Kidney (tissue), 14 donors: Measurements from ENCODE around the gene TSPAN11. TPM values are rescaled to one million over a fixed set of nuclear protein-coding genes. Genes with fewer than 3 reads are reported as not detected.

Experiments used
- DNase-seq, 5 donors: peaks; one replicate each; pipeline ENCODE4 v3.0.0-alpha.2; 2013 to 2020
- FAIRE-seq: peaks from 2 replicates; lab custom pipeline; 2012; peaks lifted over from hg19 to GRCh38; lab: Jason Lieb, UNC
- H3K27ac ChIP-seq, 2 donors: one replicate each; pipeline ENCODE4 v1.7.0; 2013; ENCODE audit warnings: low read depth in 2 of 2, low read length in 2 of 2, inconsistent platforms in 1 of 2
- H3K27me3 ChIP-seq: one replicate; pipeline ENCODE4 v1.7.1; 2013; ENCODE audit warnings: low read length, inconsistent platforms; ENCODE audit not compliant: control insufficient read depth, insufficient read depth
- H3K36me3 ChIP-seq, 3 donors: one replicate each; pipeline versions ENCODE4 v1.7.0 to v1.7.1; 2013; ENCODE audit warnings: low read length in 3 of 3, control low read depth in 1 of 3, inconsistent platforms in 1 of 3; ENCODE audit not compliant: insufficient read depth in 3 of 3, control insufficient read depth in 2 of 3
- H3K4me1 ChIP-seq, 3 donors: one replicate each; pipeline versions ENCODE4 v1.7.0 to v1.7.1; 2013; ENCODE audit warnings: low read length in 3 of 3, inconsistent platforms in 1 of 3, low read depth in 1 of 3; ENCODE audit not compliant: control insufficient read depth in 2 of 3, insufficient read depth in 2 of 3
- H3K4me3 ChIP-seq, 3 donors: one replicate each; pipeline versions ENCODE4 v1.7.0 to v1.8.1; 2013; ENCODE audit warnings: low read length in 3 of 3, control low read depth in 1 of 3, inconsistent platforms in 1 of 3
- H3K9ac ChIP-seq, 3 donors: one replicate each; pipeline versions ENCODE4 v1.7.0 to v1.7.1; 2013; ENCODE audit warnings: low read length in 3 of 3, control low read depth in 1 of 3, inconsistent platforms in 1 of 3
- H3K9me3 ChIP-seq, 3 donors: one replicate each; pipeline versions ENCODE4 v1.7.0 to v1.7.1; 2013; ENCODE audit warnings: low read length in 3 of 3, control low read depth in 1 of 3, inconsistent platforms in 1 of 3; ENCODE audit not compliant: control insufficient read depth in 2 of 3, insufficient read depth in 1 of 3
- CTCF ChIP-seq: IDR thresholded peaks from 3 replicates; pipeline ENCODE4 v1.5.1; 2012; ENCODE audit warnings: mild to moderate bottlenecking, moderate library complexity, borderline replicate concordance; ENCODE audit not compliant: insufficient read depth; ENCODE audit errors: extremely low read depth
- intact Hi-C: fragments of 100-400 bp; cut with DNase I; formaldehyde crosslinking; loops from one replicate; pipeline ENCODE4 v1.11.1; 2022
- polyA plus RNA-seq: library from polyadenylated mRNA; stranded (reverse); fragments of 350-450 nt; fragmentation: Illumina TruSeq; extraction: RNeasy Lipid Tissue Mini Kit (QIAGEN cat#74804); gene quantifications from one replicate; pipeline ENCODE4 v1.2.3, GENCODE V29; 2014; ENCODE audit warnings: low read depth, low replicate concordance; ENCODE audit not compliant: insufficient read depth
- total RNA-seq: library from RNA; stranded (reverse); fragmentation: NEBNext Ultra II Directional; extraction: Animal tissue kit (Norgen Biotek cat#: 25700); gene quantifications from one replicate; pipeline ENCODE4 v1.2.1, GENCODE V29; 2021
- donor health status: control.
- donor health status: control.
- donor health status: control.
- donor health status: control.
- donor health status: control.
- donor health status: DM: yes; HTN: yes; CAD: no.
- donor health status: Normal renal cell carcinoma (clear cell type).

Gene TSPAN11
- total and polyA plus RNA-seq, 2 donors from 2014 or later: 1.3 to 7.5 TPM

- intact Hi-C loops: no loop called here
- FAIRE-seq: no peak
- Histone ChIP-seq H3K4me3 (no peak overlapping the region), H3K36me3 (no peaks in the 10 kb centered on the region), H3K9me3 (no peaks in the 10 kb centered on the region), H3K27ac (no peak overlapping the region), H3K9ac (no peak overlapping the region), H3K27me3 (no peaks in the 10 kb centered on the region), H3K4me1 (no peaks in the 10 kb centered on the region)
- TF ChIP-seq CTCF: no peak
- DNase-seq: peak in 1 of 5 donors; percentile 7
Observed at GRCh38 chr12:31005944-31006361, 79.4 kb downstream of the TSPAN11 start.

- FAIRE-seq (no peak), DNase-seq (peak in 2 of 5 donors; percentile 15 to 49)
- intact Hi-C loops: no loop called here
- H3K4me1 ChIP-seq: no peaks in the 10 kb centered on the region
- TF ChIP-seq CTCF: no peak
- no peak overlapping the region for H3K27ac ChIP-seq
- no peak overlapping the region for H3K4me3 ChIP-seq
- H3K9me3 ChIP-seq: no peaks in the 10 kb centered on the region
- no peaks in the 10 kb centered on the region for H3K27me3 ChIP-seq
- no peaks in the 10 kb centered on the region for H3K36me3 ChIP-seq
- no peak overlapping the region for H3K9ac ChIP-seq
Observed at GRCh38 chr12:31006416-31007152, 80.0 kb downstream of the TSPAN11 start.

GRCh38 chr12:31007153-31007495 is 80.6 kb downstream of the TSPAN11 start:
- TF ChIP-seq CTCF: no peak
- H3K4me1 ChIP-seq: no peaks in the 10 kb centered on the region
- no peaks in the 10 kb centered on the region for H3K27me3 ChIP-seq
- no peaks in the 10 kb centered on the region for H3K36me3 ChIP-seq
- no peak overlapping the region for H3K27ac ChIP-seq
- no peaks in the 10 kb centered on the region for H3K9me3 ChIP-seq
- no peak overlapping the region for H3K4me3 ChIP-seq
- DNase-seq (no peak), FAIRE-seq (no peak)
- H3K9ac ChIP-seq: no peak overlapping the region
- intact Hi-C loops: no loop called here
